ENCODE measurements around the gene NPPA. TPM values are rescaled to one million over a fixed set of nuclear protein-coding genes. Genes with fewer than 3 reads are reported as not detected.

Gene NPPA
- total and polyA plus RNA-seq, 10 of the 15 experiments (the other 5 are each of a cell fraction or from before 2014, with no cell fraction given): 0.31 to 0.39 TPM; not detected in 8

GRCh38 chr1:11842154-11843041 is 5.2 kb downstream of the NPPA start:
- SMC1A ChIA-PET (ENCODE audit: uncharacterized antibody, unreplicated experiment): interaction anchor here (1.9 kb wide), 1 partner anchor 125 kb away, joined by 5 read pairs; no protein-coding TSS in a partner anchor
- CTCF ChIA-PET: interaction anchor here (1.0 to 2.2 kb wide), 2 partner anchors 27 to 51 kb away, joined by 3 to 6 read pairs; no protein-coding TSS in a partner anchor
- Histone ChIP-seq H3K9ac (ENCODE audit: control insufficient read depth, insufficient read depth, low read length) (no peak overlapping the region; the same call in 1 of the 2 replicates), H3K4me1 (ENCODE audit: control insufficient read depth, insufficient read depth, low read length) (peaks cover 17% of the 10 kb centered on the region), H2AFZ (ENCODE audit: control insufficient read depth, low read depth, low read length) (no peak overlapping the region), H3K27me3 (replicated peaks in 1 of 2; ENCODE audit: control insufficient read depth in 2 of 2, insufficient read depth in 2 of 2, low read length in 1 of 2) (no peaks in the 10 kb centered on the region), H3K4me3 (no peak overlapping the region), H4K20me1 (ENCODE audit: control insufficient read depth, insufficient read depth) (peaks cover 3% of the 10 kb centered on the region; the same call in 1 of the 2 replicates), H3K27ac (ENCODE audit: control insufficient read depth, insufficient read depth) (no peak overlapping the region), H3K9me3 (replicated peaks; ENCODE audit: control insufficient read depth, insufficient read depth, low read length) (no peaks in the 10 kb centered on the region), H3K4me2 (ENCODE audit: control insufficient read depth, insufficient read depth) (peak overlapping the region; percentile 41; the same call in 1 of the 2 replicates), H3K36me3 (ENCODE audit: control insufficient read depth in 2 of 2, insufficient read depth in 2 of 2, low read length in 1 of 2) (peaks cover 17 to 40% of the 10 kb centered on the region in 2 experiments), H3K79me2 (ENCODE audit: control insufficient read depth, insufficient read depth, low read length) (no peaks in the 10 kb centered on the region)
- ATAC-seq (peak; percentile 48), FAIRE-seq (peak; percentile 70), DNase-seq (ENCODE audit: low read depth, low spot score) (peak; percentile 24)
- TF ChIP-seq JUNB (IDR thresholded peaks at IDR 0.05) (no peak), USF1 (IDR thresholded peaks at IDR 0.05; ENCODE audit: borderline replicate concordance, extremely low read length, insufficient read depth, low read depth, low read length) (peak; percentile 58)
- RAD21 ChIA-PET (ENCODE audit: unreplicated experiment): no interaction called here
- intact Hi-C loops (cut with micrococcal nuclease; ENCODE audit: unreplicated experiment) (no loop called here), in situ Hi-C loops (cut with MboI) (loop anchor here (5.0 to 10.0 kb wide), 2 partner anchors 55 to 122 kb away; no protein-coding TSS in a partner anchor)
- BruUV-seq (replicated peaks): no TSS peak
- POLR2A ChIA-PET: no interaction called here
- WGBS (ENCODE audit: insufficient coverage, insufficient replicate concordance, low lambda C conversion rate, missing lambda C conversion rate): 74% methylated on average over 18 of the region's 19 CpGs

All from GM12878 (cell line).